ENCODE measurements around the gene SMARCD3.

- TF ChIP-seq RAD21 (IDR thresholded peaks at IDR 0.05) (no peak), EGR1 (IDR thresholded peaks at IDR 0.05; ENCODE audit: low read depth in 2 of 2) (no peak), ZBTB33 (IDR thresholded peaks at IDR 0.05) (no peak), RXRA (IDR thresholded peaks at IDR 0.05) (no peak), YY1 (IDR thresholded peaks at IDR 0.05) (no peak), TAF1 (conservative IDR thresholded peaks at IDR 0.05) (no peak)
- TF ChIP-seq, protein P1, sequence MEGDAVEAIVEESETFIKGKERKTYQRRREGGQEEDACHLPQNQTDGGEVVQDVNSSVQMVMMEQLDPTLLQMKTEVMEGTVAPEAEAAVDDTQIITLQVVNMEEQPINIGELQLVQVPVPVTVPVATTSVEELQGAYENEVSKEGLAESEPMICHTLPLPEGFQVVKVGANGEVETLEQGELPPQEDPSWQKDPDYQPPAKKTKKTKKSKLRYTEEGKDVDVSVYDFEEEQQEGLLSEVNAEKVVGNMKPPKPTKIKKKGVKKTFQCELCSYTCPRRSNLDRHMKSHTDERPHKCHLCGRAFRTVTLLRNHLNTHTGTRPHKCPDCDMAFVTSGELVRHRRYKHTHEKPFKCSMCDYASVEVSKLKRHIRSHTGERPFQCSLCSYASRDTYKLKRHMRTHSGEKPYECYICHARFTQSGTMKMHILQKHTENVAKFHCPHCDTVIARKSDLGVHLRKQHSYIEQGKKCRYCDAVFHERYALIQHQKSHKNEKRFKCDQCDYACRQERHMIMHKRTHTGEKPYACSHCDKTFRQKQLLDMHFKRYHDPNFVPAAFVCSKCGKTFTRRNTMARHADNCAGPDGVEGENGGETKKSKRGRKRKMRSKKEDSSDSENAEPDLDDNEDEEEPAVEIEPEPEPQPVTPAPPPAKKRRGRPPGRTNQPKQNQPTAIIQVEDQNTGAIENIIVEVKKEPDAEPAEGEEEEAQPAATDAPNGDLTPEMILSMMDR (IDR thresholded peaks at IDR 0.05; ENCODE audit: low read depth, low read length, missing input control), result no peak
- TF ChIP-seq, protein P2, sequence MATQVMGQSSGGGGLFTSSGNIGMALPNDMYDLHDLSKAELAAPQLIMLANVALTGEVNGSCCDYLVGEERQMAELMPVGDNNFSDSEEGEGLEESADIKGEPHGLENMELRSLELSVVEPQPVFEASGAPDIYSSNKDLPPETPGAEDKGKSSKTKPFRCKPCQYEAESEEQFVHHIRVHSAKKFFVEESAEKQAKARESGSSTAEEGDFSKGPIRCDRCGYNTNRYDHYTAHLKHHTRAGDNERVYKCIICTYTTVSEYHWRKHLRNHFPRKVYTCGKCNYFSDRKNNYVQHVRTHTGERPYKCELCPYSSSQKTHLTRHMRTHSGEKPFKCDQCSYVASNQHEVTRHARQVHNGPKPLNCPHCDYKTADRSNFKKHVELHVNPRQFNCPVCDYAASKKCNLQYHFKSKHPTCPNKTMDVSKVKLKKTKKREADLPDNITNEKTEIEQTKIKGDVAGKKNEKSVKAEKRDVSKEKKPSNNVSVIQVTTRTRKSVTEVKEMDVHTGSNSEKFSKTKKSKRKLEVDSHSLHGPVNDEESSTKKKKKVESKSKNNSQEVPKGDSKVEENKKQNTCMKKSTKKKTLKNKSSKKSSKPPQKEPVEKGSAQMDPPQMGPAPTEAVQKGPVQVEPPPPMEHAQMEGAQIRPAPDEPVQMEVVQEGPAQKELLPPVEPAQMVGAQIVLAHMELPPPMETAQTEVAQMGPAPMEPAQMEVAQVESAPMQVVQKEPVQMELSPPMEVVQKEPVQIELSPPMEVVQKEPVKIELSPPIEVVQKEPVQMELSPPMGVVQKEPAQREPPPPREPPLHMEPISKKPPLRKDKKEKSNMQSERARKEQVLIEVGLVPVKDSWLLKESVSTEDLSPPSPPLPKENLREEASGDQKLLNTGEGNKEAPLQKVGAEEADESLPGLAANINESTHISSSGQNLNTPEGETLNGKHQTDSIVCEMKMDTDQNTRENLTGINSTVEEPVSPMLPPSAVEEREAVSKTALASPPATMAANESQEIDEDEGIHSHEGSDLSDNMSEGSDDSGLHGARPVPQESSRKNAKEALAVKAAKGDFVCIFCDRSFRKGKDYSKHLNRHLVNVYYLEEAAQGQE (IDR thresholded peaks at IDR 0.05), result no peak
These were observed at the start of gene SMARCD3 for GRCh38 chr7:151248346-151249033.
